ENCODE data around the gene NAPB.
"Not testable (repeated sequence)": the region's sequence is repeated elsewhere in the genome, so short reads cannot be mapped to it uniquely, and the experiment has no call there.

The NAPB gene

GRCh38 chr20:23420943-23421931 lies at the start of gene NAPB:
Gene NAPB (minus strand): TSS chr20:23421488. CDS start chr20:23421402, 86 bp downstream.
- peak; percentile 81 to 88 for DNase-seq (ENCODE audit: low read depth in 1 of 2, low spot score in 1 of 2)

GRCh38 chr20:23466961-23467360 lies 45.7 kb upstream of the NAPB start:
- DNase-seq (ENCODE audit: low read depth in 1 of 2, low spot score in 1 of 2): not testable (repeated sequence)

GRCh38 chr20:23461180-23461579 lies 39.9 kb upstream of the NAPB start:
- DNase-seq (ENCODE audit: low read depth in 1 of 2, low spot score in 1 of 2): no peak

DNA sequence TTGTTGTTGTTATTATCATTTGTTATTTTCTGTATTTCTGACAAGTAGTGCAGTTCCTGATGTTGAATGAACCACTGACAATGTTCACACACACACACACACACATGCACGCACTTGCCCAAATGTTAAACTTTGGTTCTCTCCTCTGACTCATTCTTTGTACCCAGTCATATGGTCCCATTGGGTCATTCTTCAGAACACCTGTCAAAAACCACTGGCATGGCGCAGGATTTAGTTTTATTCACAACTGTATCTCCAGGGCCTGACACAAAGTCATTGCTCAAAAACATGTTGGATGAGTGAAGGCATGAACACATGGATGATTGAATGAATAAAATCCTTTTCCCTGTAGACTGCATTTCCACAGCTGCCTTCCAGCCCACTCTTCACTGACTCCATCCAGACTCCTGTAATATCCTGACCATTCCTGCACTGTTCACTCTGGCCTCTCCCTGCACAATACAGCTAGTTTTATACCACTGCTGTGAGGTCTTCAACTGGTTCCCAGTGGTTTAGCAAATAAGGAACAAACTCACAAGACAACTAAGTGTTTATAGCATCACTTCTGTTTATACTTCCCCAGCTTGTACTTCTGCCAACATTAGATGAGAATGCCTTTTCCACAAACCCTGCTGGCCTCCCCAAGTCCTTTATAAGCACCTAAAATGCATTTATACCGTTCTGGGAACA lies 38.3 kb upstream of the NAPB start:
- DNase-seq (ENCODE audit: low read depth in 1 of 2, low spot score in 1 of 2): no peak

GRCh38 chr20:23456873-23457272 lies 35.6 kb upstream of the NAPB start:
- DNase-seq (ENCODE audit: low read depth in 1 of 2, low spot score in 1 of 2): no peak

- no peak for DNase-seq (ENCODE audit: low read depth in 1 of 2, low spot score in 1 of 2)
Observed at GRCh38 chr20:23456409-23456808, 35.1 kb upstream of the NAPB start.

- no peak for DNase-seq (ENCODE audit: low read depth in 1 of 2, low spot score in 1 of 2)
Observed at GRCh38 chr20:23455639-23456038, 34.4 kb upstream of the NAPB start.

GRCh38 chr20:23454816-23455215 lies 33.5 kb upstream of the NAPB start:
- DNase-seq (ENCODE audit: low read depth in 1 of 2, low spot score in 1 of 2): no peak

GRCh38 chr20:23453549-23454543 lies 32.6 kb upstream of the NAPB start:
- no peak for DNase-seq (ENCODE audit: low read depth in 1 of 2, low spot score in 1 of 2)

GRCh38 chr20:23452776-23453175 lies 31.5 kb upstream of the NAPB start, which contains the start of gene CST11:
Gene CST11 (minus strand): TSS chr20:23452876. CDS start chr20:23452811, 65 bp downstream.
- DNase-seq (ENCODE audit: low read depth in 1 of 2, low spot score in 1 of 2): no peak

GRCh38 chr20:23451956-23452487 lies 30.7 kb upstream of the NAPB start:
- no peak for DNase-seq (ENCODE audit: low read depth in 1 of 2, low spot score in 1 of 2)

DNA sequence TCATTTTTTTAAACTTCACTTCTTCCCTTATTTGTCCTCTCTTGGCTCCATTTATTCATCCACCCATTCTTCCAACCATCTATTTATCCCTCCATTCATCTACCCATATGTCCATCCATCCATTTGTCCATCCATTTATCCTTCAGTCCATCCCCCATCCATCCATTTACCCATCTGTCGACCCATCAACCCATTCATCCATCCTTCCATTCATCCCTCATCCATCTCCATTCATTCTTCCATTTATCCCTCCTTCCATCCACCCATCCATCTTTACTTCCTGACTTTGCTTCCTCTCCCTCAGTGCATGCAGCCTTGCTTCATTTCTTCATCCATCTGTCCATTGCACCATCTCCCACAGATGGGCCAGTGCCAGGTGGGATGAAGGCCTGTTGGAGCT lies 29.6 kb upstream of the NAPB start:
- no peak for DNase-seq (ENCODE audit: low read depth in 1 of 2, low spot score in 1 of 2)

GRCh38 chr20:23449421-23449820 lies 28.1 kb upstream of the NAPB start:
- DNase-seq (ENCODE audit: low read depth in 1 of 2, low spot score in 1 of 2): no peak

DNA sequence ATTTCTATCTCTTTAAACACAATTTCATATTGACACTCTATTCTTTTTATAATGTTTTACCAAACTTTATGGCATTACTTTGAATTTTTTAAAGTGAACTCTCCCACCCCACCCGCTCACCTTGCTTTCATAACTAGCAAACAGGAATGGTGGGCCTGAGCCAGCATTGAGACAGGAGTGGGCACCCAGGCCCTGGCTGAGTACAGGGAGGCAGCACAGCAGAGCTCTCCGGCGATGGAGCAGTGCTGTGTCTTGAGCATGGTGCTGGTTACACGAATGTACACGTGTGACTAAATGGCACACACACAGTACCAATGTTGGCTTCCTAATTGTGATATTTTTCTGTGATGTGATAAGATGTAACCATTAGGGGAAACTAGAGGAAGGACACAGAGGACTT lies 26.9 kb upstream of the NAPB start:
- no peak for DNase-seq (ENCODE audit: low read depth in 1 of 2, low spot score in 1 of 2)

- DNase-seq (ENCODE audit: low read depth in 1 of 2, low spot score in 1 of 2): no peak
Observed at GRCh38 chr20:23446505-23446904, 25.2 kb upstream of the NAPB start.

GRCh38 chr20:23445596-23446217 lies 24.4 kb upstream of the NAPB start:
- no peak for DNase-seq (ENCODE audit: low read depth in 1 of 2, low spot score in 1 of 2)

GRCh38 chr20:23444859-23445258 lies 23.6 kb upstream of the NAPB start:
- no peak for DNase-seq (ENCODE audit: low read depth in 1 of 2, low spot score in 1 of 2)

DNA sequence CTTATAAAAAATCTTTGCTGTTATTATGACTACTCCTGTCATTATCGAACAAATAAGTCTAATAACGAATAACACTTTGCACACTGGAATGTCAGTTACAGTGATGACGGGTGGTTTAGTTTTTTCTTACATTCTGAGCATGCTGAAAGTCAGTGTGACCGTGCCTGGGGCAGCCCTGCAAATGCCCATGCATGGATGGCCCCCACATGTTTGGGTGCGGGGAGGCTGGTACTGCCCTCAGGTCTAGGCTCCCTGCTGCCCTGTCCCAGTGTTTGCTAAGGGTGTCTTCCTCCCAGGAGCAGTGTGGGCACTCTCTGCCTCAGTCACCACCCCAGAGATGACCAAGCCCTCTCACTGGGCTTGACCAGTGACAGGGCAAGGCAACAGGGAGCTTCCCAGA lies 21.1 kb upstream of the NAPB start:
- DNase-seq (ENCODE audit: low read depth in 1 of 2, low spot score in 1 of 2): no peak

GRCh38 chr20:23441850-23442313 lies 20.6 kb upstream of the NAPB start:
- peak; percentile 29 to 59 for DNase-seq (ENCODE audit: low read depth in 1 of 2, low spot score in 1 of 2)

GRCh38 chr20:23440004-23440403 lies 18.7 kb upstream of the NAPB start:
- no peak for DNase-seq (ENCODE audit: low read depth in 1 of 2, low spot score in 1 of 2)
